DMS53 (cell line): Measurements from ENCODE around the gene CXCL14.
A peak's percentile ranks its signal among the peaks of the same experiment; 100 is the strongest.

Experiments
- DNase-seq: peaks from one replicate; lab custom pipeline; 2025; lab: John Stamatoyannopoulos, UW

CXCL14 gene, protein sequence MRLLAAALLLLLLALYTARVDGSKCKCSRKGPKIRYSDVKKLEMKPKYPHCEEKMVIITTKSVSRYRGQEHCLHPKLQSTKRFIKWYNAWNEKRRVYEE

DNA sequence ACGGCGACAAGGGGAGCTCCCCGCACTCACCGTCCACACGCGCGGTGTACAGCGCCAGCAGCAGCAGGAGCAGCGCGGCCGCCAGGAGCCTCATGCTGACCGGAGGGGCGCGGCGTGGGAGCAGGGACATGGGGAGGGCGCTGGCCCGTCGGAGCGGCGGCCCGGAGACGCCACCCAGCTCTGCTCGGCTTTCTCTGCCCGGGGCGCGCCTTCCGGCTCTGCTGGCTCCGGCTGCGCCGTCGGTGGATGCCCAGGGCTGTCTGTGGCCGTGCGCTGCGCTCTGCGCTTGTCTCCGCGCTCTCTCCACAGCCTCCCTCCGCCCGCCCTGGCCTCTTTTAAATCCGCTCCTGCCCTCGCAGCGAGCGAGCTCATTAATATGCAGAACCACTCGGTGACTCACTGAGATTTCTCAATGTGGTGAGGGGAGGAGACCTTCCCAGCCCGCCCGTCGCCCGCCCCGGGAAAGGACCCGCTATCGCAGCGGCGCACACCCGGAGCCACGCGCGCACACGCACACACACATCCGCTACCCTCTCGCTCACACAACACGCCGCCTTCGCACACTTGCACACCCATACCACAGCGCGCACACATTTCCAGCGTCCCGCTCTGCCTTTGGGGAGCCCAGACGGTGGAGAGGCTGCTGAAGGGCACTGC lies at the start of gene CXCL14:
Gene CXCL14 (minus strand): TSS at position 307 of the 657 bp plus-strand sequence. CDS start 213 bp downstream, at position 94.
- peak; percentile 72 for DNase-seq

DNA sequence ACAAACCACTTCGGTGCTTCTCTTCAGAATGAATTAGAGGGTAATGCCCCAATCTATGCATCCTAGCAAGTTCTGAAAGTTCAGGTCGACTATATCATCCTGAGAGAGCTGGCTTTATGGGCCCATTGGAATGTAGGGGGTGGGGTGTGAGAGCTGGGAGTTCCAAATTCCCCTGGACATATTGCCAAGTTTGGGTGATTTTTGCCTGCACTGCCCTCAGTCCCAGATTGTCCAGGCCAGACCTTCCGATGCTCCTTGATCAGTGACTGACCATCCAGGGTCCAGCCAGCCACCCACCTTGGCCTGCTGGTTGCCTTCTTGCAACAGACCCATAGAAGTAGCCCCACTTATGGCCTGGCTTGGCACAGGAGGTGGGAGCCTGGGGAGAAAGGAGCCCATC lies 47.8 kb upstream of the CXCL14 start:
- no peak for DNase-seq

DNA sequence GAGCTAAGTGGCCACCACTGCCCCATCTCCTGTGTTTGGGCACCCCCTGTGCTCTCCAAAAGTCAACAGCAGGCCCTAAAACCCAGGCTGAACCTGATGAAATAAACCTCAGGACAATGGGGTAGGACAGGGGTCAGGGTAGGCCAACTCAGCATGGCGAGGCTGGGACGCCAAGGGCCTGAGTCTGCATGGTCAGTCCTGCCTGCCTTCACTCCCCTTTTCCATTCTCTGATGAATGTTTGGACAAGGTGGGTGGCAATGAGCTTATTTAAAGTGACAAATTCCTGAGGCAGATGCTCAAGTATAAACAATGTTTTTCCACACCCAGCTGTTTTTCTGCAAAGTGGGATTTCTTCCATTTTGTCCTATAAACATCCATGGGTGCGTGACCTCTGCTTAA lies 47.2 kb upstream of the CXCL14 start:
- no peak for DNase-seq

DNA sequence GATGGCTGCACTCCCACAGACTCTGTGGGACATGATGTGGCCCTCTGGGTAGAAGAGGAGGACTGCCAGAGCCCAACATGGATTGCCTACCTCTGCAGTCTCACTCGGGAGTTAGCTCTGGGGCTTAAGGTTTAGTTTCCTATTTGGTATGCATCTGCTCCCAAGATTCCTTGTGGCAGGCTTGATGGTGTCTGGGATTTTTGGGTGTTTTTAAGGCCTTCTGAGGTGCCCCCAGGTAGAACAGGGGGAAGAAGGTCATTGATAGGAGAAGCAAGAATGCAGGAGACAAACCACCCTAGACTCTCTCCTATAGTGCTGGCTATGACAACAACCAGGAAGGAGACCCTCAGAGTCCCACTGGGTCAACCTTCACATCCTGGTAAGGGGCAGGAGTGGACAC lies 46.7 kb upstream of the CXCL14 start:
- no peak for DNase-seq

DNA sequence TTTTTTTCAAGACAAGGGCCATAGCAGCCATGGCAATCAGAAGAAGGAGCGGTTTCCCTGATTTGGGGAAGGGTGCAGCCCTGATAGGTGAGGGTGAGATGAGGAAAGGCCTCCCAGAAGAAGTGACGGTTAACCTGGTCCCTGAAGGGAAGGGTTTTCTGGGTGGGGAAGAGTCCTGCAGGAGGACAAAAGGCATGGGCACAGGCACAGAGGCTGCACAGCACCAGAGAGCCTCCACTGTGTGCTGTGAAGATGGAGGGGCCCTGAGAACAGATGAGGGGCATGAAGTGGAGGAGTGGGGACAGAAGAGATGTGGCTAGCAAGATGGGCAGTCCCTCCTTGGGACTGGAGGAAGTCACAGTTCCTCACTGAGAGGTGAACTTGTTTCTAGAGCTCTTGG lies 46.3 kb upstream of the CXCL14 start:
- DNase-seq, result no peak

DNA sequence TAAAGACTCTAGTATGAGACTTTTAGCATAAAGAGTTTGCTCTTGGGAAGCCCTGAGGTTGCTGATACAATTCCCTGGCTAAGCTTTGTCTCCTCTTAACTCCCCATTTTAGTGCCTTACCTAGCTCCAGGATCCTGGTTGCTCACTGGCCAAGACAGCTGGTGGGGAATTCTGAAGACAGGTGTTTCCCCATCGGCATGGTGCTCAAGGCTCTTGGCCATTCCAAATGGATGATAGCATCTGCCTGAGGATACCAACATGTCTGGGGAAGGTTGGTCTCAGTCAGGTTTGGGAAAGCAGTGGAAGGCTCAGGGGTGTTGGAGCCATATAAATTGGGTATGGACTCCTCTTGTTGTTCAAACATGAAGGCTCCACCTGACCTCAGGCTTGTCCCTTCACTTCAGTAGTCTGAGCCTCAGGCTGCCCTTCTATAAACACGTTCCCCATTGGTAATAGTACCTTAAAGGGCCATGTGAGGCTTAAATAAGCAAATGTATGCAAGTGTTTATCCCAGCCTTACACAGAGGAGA lies 44.5 kb upstream of the CXCL14 start:
- no peak for DNase-seq

DNA sequence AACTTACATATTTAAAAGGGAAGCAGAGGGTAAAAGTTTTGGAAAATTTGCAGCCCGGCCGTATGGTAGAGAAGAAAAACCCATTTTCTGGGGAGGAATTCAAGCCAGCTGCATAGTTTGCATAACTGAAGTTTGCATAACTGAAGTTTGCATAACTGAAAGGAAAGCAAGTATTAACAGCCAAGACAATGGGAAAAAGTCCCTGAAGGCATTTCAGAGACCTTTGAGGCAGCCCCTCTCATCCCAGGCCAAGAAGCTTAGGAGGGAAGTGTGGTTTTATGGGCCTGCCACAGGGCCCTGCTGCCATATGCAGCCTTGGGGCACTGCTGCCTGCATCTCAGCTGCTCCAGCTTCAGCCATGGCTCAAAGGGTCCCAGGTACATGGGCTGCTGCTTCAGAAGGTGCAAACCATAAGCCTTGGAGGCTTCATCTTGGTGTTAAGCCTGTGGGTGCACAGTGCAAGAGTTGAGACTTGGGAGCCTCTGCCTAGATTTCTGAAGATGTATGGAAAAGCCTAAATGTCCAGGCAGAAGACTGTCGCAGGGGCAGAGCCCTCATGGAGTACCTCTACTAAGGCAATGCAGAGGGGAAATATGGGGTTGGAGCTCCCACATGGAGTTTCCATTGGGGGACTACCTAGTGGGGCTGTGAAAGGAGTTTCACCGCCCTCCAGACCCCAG lies 36.9 kb upstream of the CXCL14 start:
- no peak for DNase-seq

DNA sequence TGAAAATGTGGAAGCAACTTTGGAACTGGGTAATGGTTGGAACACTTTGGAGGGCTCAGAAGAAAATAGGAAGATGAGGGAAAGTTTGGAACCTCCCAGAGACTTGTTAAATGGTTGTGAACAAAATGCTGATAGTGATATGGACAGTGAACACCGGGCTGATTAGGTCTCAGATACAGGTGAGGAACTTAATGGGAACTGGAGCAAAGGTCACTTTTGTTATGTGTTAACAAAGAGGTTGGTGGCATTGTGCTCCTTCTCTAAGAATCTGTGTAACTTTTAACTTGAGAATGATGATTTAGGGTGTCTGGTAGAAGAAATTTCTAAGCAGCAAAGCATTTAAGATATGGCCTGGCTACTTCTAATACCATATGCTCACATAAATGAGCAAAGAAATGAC lies 36.4 kb upstream of the CXCL14 start:
- no peak for DNase-seq

DNA sequence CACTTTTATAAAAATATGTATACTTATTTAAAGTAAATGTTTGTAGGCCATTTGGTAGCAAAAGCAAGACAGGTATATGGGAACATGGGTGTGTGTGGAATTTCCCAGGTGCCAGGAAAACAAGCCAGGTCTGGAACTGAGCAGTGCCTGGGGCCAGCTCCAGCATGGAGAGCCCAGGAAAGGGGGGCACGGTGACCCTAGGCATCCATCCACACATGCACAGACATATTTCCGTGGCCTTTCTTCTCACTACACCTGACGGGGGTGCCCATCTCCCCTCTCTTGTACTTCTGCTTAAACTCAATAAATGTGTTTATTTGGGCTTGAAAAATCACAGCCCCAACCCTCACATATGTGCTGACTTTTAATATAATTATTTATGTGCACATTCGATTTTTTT lies 31.2 kb upstream of the CXCL14 start:
- DNase-seq, result no peak

DNA sequence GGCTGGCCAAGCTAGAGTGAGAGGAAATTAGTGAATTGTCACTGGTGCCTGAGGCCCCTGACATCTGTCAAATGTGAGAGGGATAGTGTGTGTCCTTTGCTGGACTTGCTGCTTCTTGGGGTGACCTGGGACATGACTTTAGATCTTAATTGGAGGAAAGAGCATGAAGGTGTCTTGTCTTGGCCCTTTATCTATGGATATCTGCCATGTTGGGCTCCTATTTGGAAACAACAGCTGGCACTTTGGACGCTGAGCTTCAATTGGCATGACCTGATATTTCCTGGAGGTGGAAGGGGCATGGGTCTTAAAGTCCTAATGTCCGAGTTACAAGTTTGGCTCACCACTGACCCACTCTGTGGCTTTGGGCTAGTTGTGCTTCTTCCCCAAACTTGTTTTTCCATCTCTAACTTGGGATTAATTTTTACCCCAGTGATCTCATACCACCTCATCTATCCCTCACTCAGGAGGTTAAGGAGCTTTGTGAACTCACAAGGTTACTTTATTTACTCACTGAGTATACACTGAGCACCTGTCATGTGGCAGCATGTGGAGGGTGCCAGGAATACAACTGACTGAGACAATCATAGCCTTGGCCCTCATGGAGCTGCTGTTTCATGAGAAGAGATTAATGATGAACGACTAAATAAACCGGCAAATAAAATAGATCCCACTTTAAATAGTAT lies 30.1 kb upstream of the CXCL14 start:
- DNase-seq, result peak; percentile 73

DNA sequence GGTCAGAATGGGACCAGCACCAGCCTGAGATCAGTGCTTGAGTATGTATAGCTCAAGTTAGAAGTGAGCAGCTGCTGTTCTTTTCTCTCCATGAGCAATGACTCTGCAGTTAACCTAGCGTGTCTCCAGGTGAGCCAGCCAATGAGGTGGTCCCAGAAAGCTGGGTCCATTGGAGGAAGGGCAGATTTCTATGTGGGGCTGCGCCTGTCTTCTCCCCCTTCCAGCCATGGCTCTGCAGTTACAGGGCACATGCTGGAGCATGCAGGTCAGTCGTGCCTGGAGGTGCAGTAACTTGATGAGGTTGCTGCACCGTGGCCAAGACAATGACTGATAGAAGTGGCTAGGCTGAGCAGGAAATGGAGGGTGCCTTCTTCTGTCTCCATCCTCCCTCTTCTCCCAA lies 29.6 kb upstream of the CXCL14 start:
- DNase-seq, result peak; percentile 9

DNA sequence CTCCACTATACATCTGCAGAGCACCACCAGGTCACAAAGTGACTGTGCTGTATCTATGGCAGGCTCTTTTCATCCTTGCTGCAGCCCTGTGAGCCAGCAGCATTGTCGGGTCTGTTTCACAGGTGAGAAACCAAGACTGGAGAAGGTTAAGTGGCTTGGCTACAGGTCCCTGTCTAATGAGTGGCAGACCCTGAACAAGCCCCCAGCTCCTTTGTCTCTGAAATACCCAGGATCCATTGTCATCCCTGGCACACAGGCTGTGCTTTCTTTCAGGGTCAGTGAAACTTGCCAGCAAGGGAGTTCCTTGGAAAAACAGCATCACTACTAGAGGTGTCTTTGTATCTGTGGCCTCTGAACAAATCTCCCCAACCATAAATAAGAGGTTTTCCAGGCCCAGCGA lies 27.6 kb upstream of the CXCL14 start:
- no peak for DNase-seq

DNA sequence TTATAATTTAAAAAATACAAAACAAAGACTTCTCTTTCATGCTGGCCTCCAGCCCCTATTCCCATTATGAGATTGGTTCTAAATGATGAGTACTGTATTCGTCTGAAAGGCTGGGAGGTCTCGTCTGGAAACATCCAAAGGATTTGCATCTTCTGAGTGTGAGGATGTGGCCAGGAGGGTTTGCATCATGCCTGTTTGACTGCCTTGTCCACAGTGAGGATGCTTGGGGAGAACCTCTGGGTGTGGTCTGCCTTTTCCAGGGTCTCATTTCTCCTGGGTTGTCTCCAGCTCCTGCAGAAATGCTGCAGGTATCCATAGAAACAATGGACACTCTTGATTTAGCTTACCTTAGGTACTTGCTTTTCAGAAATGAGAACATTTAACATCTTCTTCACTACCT lies 26.4 kb upstream of the CXCL14 start:
- no peak for DNase-seq

DNA sequence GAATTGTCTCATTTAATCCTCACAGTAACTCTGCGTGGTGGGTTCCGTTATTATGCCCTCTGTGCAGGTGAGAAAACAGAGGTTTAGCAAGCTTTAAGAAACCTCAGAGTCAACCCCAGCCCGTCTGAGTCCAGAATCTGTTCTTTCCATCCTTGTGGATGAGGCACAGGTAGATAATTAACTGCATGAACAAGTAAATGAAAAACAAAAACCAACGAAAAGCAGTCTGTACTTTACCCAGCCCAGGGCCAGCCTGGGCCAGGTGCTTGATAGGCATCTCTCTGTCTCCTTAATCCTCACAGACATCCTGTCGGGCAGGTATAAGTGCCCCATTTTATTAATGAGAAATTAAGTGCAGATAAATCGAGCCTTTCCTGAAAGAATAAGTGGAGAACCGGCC lies 25.3 kb upstream of the CXCL14 start:
- DNase-seq, result no peak

DNA sequence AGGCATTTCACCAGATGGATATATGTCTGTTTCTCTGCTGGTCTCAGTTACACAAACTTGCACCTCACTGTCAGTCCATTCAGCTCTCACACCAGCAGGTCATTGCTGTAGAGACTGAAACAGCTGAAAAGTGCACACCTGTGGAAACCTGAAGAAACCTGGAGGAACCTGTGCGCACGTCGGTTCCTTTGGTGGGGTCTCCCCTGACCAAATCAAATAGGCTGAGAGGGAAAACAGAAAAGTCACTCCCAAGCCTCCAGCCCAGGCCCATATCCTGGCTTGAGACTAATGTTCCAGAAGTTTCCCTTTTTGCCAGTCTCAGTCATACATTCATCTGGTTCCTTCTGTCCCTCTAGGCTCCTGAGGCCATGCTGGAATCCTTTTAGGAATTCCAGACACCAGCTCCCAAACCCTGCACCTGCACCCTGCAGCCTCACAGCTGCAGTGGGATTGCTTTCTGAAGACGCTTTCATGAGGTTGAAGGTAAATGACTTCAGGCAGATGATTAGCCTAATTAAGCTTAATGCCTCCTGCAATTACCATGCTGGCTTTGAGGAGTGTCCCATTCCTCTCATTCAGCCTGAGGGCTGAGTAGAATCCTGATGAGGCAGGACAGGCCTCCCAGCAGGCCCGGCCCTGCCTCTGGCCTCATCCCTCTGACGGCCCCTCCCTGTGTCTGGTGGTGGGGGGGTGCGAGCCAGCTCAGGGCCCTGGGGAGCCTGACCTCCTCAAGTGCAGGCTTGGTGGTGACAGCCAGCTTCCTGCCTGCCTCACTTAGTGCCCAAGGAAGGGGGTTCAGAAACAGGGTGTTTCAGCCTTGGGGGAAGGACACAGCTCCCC lies 24.3 kb upstream of the CXCL14 start:
- DNase-seq, result no peak

DNA sequence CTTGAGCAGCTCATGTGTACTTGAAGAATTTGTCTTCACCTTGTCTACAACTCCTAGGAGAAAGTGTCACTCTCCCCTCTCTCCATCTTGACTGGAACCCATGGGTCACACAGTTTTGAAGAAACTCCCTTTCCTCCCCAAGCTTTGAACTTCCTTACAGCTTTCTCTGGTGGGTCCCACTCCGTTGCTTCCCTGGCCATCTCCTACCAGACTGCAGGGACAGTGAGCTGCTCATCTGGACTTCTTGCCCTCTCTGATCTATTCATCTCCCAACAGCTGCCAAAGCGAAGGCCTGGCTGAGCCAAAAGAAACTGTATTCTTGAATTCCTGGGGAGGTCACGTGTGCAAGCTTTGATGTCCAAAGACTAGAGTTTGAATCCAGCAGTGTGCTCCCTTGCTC lies 22.7 kb upstream of the CXCL14 start:
- DNase-seq, result no peak

DNA sequence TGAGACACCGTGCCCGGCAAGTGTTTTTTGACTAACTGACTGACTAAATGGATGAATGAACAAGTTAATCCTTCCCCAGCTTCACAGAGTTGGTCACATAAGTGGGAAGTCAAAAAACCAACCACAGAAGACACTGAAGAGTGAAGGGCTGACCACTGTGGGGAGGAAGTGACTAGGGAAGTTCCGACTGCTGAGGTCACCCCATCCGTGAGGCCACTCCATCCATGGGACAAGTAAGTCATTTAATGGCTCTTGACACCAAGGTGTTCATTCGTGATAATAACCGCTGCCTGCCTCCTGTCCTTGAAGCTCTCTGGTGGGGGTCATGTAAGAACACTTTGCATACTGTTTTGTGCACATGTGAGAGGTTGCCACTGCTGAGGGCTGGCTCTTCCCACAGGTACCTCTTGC lies 22.2 kb upstream of the CXCL14 start:
- peak; percentile 13 for DNase-seq

DNA sequence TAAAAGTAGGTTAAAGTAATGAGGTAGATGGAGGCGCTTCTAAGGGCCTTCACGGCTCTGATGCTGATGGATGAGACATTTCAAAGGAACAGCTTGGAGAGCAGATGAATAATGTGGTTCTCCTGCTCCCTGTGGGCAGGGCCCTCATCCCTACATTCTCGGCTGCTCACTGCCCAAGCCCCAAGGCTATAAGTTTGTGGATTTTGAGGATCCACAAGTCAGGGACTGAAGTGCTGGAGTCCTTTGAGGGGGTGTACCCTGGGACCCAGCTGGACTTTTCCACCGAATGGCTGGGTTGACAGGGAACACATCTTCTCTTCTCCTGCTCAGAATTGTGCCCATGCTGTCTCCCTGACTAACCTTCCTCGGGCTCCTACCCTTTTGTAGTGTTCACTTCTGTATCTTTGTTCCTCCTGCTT lies 21.4 kb upstream of the CXCL14 start:
- no peak for DNase-seq

DNA sequence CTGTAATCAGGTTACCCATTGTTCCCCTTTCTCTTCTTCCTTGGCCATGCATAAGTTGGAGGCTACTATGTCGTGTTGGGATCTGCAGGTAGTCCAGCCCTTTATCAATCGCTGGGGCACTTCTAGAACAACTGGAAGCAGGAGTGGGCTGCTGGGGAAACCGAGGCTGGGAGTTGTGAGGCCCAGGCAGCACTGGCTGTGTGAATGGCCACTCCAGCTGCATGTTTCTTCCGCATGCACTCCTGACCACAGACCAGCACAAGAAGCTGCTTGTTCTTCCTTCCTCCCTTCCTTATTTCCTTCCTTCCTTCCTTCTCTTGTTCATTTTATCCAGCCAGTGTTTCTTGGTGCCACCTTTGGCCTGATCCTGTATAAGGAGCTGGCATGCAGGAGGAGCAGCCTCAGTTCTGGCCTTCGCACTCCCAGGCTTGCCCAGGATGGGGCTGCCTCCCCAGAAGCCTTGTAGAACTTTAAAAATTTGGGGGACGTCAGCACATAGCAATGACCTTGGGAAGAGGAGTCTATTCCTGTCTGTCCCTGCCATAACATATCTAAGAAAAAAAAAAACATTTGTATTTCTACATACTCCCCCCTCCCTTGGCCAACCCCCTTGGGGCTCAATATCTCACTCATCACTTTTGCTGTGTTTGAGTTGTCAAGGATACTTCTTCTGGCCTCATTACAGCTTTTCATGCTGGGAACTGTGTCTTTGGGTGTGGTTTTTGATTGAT lies 20.8 kb upstream of the CXCL14 start:
- DNase-seq, result no peak

DNA sequence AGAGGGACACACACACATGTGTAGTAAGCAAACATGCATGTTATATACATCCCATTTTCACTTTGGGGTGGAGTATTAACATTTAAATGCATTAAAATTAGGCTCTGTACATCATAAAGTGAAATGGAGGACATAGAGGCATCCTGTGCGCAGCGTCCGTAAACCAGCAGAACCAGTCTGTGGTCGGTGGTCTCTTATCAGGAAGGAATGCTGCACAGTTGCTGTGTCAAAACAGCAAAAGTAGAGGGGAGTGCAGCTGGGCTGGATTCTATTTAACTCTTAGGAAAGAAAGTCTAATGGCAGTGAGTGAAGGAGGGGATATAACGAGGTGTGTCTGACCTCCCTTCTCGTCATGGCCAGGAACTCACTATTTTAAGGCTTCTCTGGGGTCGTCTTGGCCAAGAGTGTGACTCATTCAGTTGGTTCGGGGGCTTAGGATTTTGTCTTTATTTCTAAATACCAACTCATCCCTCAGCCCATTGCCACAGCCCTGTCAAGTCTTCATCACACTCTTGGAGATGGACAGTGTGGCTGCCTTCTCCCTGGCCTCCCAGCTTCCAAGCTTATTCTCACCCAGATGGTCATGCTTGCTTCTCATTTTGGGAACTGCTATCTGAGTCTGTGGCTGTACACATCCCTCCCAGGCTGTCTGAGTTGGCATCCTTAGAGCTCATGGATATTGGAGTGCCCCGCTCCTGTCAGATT lies 20.1 kb upstream of the CXCL14 start:
- no peak for DNase-seq

DNA sequence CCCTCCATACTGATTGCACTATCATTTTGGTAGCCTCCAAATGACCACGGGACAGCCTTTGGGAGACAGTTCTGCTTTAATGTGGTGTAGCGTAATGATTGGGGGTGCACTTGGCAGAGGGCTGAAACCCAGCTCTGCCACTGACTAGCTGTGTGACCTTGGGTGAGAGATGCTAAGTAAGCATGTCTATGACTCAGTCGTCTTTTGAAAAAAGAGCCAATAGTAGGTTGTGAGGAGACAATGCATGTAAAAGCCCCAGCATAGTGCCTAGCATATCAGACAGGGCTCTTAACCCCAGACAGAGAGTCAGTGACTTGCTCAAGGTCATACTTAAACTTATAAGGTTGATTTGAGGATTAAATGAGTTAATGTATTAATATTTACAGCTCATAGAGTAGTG lies 18.0 kb upstream of the CXCL14 start:
- DNase-seq, result no peak
